SK-N-MC (cell line): ENCODE data around the gene MX1.

Experiments
- EZH2 ChIP-seq: fragments of 200-600 bp; sonication (generic); IDR thresholded peaks from one replicate; pipeline ENCODE4 v1.6.1; 2017; ENCODE audit warnings: antibody characterized with exemption
- FOXP2 ChIP-seq: optimal IDR thresholded peaks from 2 replicates; pipeline ENCODE3; 2011; ENCODE audit warnings: mild to moderate bottlenecking, moderate library complexity; ENCODE audit not compliant: insufficient read depth; ENCODE audit errors: extremely low read length, control extremely low read depth
- POLR2AphosphoS5 ChIP-seq: IDR thresholded peaks from 2 replicates; pipeline ENCODE4 v1.6.1; 2012; ENCODE audit warnings: mild to moderate bottlenecking, low read depth, low read length, borderline replicate concordance

GRCh38 chr21:41497788-41498187 is 71.7 kb downstream of the MX1 start:
- no peak for TF ChIP-seq POLR2AphosphoS5
- TF ChIP-seq EZH2 = no peak
- no peak for TF ChIP-seq FOXP2
